Activated CD4-positive, CD25-positive, alpha-beta regulatory T cell treated with anti-CD3 and anti-CD28 coated beads, Interleukin-2, amount 50 U/mL, for 24 hours (primary cell): Measurements from ENCODE around the gene WDR87.
"Not testable (repeated sequence)": the region's sequence is repeated elsewhere in the genome, so short reads cannot be mapped to it uniquely, and the experiment has no call there.

Experiments used
- ATAC-seq, 2 donors: fragments of 150-1000 bp; cut with Tn5 transposase; one replicate each; pipeline ENCODE4 v1.10.0; 2021; ENCODE audit warnings: mild to moderate bottlenecking in 1 of 2, moderate library complexity in 1 of 2

Gene WDR87

GRCh38 chr19:37874784-37875183 lies 31.6 kb downstream of the WDR87 start:
- no peak for ATAC-seq

- ATAC-seq = no peak
Measured at GRCh38 chr19:37872383-37872782, 34.0 kb downstream of the WDR87 start.

DNA sequence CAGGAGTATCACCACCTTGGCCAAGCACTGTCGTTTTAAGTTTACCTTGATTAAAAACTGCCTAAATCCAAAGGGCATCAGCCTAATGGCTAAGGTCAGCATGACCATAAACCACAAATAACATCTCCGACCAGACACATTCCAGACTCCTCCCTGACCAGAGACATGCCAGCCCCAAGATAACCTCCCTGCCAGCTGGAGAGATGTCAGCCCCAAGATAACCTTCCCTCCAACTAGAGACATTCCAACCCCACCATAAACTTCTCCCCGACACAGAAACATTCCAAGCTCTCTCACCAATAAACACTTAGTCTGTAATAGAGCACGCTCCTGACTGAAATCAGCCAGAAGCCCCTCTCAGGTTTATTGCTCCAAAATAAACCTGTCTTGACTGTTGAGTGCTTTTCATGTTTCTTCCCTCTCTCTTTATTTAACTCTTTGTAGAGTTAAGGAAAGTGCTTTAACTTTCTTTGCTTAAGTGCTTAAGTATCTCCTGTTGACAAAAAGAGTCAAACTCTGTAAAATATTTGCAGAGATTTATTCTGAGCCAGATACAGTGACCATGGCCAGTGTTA lies 36.5 kb downstream of the WDR87 start:
- no peak for ATAC-seq

GRCh38 chr19:37867831-37868230 lies 38.6 kb downstream of the WDR87 start:
- no peak for ATAC-seq

GRCh38 chr19:37865930-37866329 lies 40.5 kb downstream of the WDR87 start:
- not testable (repeated sequence) for ATAC-seq

- no peak for ATAC-seq
Measured at GRCh38 chr19:37864501-37864900, 41.9 kb downstream of the WDR87 start.

GRCh38 chr19:37855098-37855497 lies 51.3 kb downstream of the WDR87 start:
- ATAC-seq = peak in 1 of 2 donors; percentile 46

GRCh38 chr19:37845932-37846331 lies 60.5 kb downstream of the WDR87 start:
- ATAC-seq = no peak
